NT2/D1 (cell line): Measurements from ENCODE around the gene ZBTB34.

Experiments
- DNase-seq: peaks from one replicate; pipeline ENCODE4 v3.0.0-alpha.2; 2011; ENCODE audit warnings: low read depth, low spot score
- H3K27me3 ChIP-seq: 2 replicates; pipeline ENCODE4 v1.6.0; 2011; ENCODE audit warnings: mild to moderate bottlenecking; ENCODE audit not compliant: insufficient read length, insufficient read depth
- H3K36me3 ChIP-seq: 2 replicates; pipeline ENCODE4 v1.6.1; 2011; ENCODE audit warnings: mild to moderate bottlenecking, low read length, mixed read lengths; ENCODE audit not compliant: insufficient read depth, insufficient read length
- H3K4me1 ChIP-seq: 2 replicates; pipeline ENCODE4 v1.5.1; 2011; ENCODE audit not compliant: insufficient read depth, insufficient read length
- H3K4me3 ChIP-seq: 2 replicates; pipeline ENCODE4 v1.5.1; 2011; ENCODE audit warnings: low read depth; ENCODE audit not compliant: insufficient read length
- H3K9ac ChIP-seq: 2 replicates; pipeline ENCODE4 v1.6.0; 2011; ENCODE audit warnings: low read depth; ENCODE audit not compliant: insufficient read length
- H3K9me3 ChIP-seq: 2 replicates; pipeline ENCODE4 v1.5.1; 2011; ENCODE audit warnings: mild to moderate bottlenecking, low read length; ENCODE audit not compliant: insufficient read depth
- SUZ12 ChIP-seq: IDR thresholded peaks from 2 replicates; pipeline ENCODE4 v1.6.1; 2011; ENCODE audit not compliant: insufficient read length, insufficient read depth; ENCODE audit errors: extremely low read depth
- YY1 ChIP-seq: IDR thresholded peaks from 2 replicates; pipeline ENCODE4 v1.6.1; 2011; ENCODE audit not compliant: insufficient read length, insufficient read depth
- ZNF274 ChIP-seq: IDR thresholded peaks from 2 replicates; pipeline ENCODE4 v1.6.1; 2011; ENCODE audit warnings: mild to moderate bottlenecking, low read depth, low read length

The ZBTB34 gene

GRCh38 chr9:126907058-126907457, 46.6 kb downstream of the ZBTB34 start:
- Histone ChIP-seq H3K9me3 (no peaks in the 10 kb centered on the region), H3K27me3 (peaks cover 8% of the 10 kb centered on the region), H3K9ac (no peak overlapping the region), H3K36me3 (no peaks in the 10 kb centered on the region), H3K4me1 (peaks cover 2% of the 10 kb centered on the region), H3K4me3 (no peak overlapping the region)
- TF ChIP-seq ZNF274 (no peak), SUZ12 (no peak), YY1 (no peak)
- no peak for DNase-seq

GRCh38 chr9:126914458-126915280, 54.2 kb downstream of the ZBTB34 start, which contains the start of gene RALGPS1:
Gene RALGPS1 (plus strand): TSS chr9:126914782. CDS start chr9:126962290, 47,508 bp downstream.
- Histone ChIP-seq H3K9me3 (no peaks in the 10 kb centered on the region), H3K27me3 (peaks cover 47% of the 10 kb centered on the region), H3K4me1 (peaks cover 11% of the 10 kb centered on the region), H3K4me3 (peak within 1 kb of the TSS; percentile 46), H3K9ac (peak within 1 kb of the TSS; percentile 65), H3K36me3 (no peaks in the 10 kb centered on the region)
- TF ChIP-seq YY1 (no peak), SUZ12 (no peak), ZNF274 (no peak)
- DNase-seq: peak; percentile 94

- Histone ChIP-seq H3K36me3 (no peaks in the 10 kb centered on the region), H3K4me3 (peak overlapping the region; percentile 36), H3K27me3 (peaks cover 47% of the 10 kb centered on the region), H3K4me1 (peaks cover 11% of the 10 kb centered on the region), H3K9ac (peak overlapping the region; percentile 50), H3K9me3 (no peaks in the 10 kb centered on the region)
- no peak for DNase-seq
- no peak for TF ChIP-seq ZNF274
- TF ChIP-seq SUZ12: no peak
- TF ChIP-seq YY1: no peak
Observed at GRCh38 chr9:126915281-126915816, 54.9 kb downstream of the ZBTB34 start.

DNA sequence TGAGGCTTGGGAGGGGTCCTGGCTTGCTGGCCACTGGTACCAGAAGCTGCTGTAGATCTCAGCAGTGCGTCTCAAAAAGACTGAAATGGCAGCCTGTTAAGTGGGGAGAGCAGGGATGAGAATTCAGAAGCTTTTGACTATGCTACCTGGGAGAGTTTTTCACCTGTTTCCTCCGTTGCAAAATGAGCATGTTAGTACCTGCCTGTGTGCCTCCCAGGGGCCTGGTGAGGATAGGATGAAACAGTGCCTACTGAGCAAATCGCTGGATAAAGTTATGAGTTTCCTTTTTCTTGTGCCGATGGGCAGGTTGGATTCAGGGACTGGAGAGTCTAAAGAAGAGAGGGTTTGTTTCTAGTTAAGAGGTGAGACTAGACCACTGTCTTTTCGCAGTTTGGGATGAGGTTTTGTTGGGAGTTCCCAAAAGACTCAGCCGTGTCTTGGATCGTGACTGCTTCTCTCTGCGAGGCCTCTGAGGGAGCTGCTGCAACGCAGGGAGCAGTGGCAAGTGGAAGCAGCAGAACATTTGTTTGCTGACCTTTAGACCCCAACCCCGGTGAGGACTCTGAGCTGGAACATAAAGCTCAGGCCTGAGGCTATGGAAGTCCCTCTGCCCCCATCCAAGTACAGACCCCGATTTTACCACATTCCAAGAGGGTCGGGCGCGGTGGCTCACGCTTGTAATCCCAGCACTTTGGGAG, 55.6 kb downstream of the ZBTB34 start:
- no peak for TF ChIP-seq YY1
- no peak for TF ChIP-seq ZNF274
- no peak for TF ChIP-seq SUZ12
- Histone ChIP-seq H3K9me3 (no peaks in the 10 kb centered on the region), H3K9ac (peak overlapping the region; percentile 50), H3K4me1 (peaks cover 11% of the 10 kb centered on the region), H3K4me3 (peak overlapping the region; percentile 36), H3K36me3 (no peaks in the 10 kb centered on the region), H3K27me3 (peaks cover 47% of the 10 kb centered on the region)
- DNase-seq: no peak

- Histone ChIP-seq H3K9ac (no peak overlapping the region), H3K27me3 (peaks cover 41% of the 10 kb centered on the region), H3K9me3 (no peaks in the 10 kb centered on the region), H3K36me3 (no peaks in the 10 kb centered on the region), H3K4me3 (no peak overlapping the region), H3K4me1 (peaks cover 11% of the 10 kb centered on the region)
- no peak for TF ChIP-seq SUZ12
- TF ChIP-seq YY1: no peak
- no peak for TF ChIP-seq ZNF274
- DNase-seq: no peak
Observed at GRCh38 chr9:126916909-126917308, 56.5 kb downstream of the ZBTB34 start.

DNA sequence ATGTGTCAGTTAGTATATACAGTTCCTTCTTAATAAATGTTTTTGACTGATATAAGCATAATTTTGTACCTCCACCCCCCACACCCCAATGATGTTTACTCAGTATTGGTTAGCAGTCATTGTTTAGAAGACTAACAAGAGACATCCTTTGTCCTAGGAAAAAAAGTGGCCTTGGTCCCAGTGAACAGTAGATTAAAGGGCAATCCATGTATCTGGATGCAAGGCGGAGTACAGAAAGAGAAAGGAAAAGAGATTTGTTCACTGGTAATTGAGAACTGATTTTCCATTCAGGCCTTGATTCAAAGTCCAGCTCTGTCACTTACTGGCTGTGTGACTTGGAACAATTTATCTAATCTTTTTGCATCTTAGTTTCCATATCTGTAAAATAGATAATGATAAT, 58.8 kb downstream of the ZBTB34 start:
- H3K4me1 ChIP-seq: peaks cover 11% of the 10 kb centered on the region
- no peak for DNase-seq
- TF ChIP-seq SUZ12: no peak
- no peak for TF ChIP-seq ZNF274
- no peak for TF ChIP-seq YY1
- H3K4me3 ChIP-seq: no peak overlapping the region
- H3K27me3 ChIP-seq: peaks cover 18% of the 10 kb centered on the region
- no peaks in the 10 kb centered on the region for H3K9me3 ChIP-seq
- no peak overlapping the region for H3K9ac ChIP-seq
- H3K36me3 ChIP-seq: no peaks in the 10 kb centered on the region

DNA sequence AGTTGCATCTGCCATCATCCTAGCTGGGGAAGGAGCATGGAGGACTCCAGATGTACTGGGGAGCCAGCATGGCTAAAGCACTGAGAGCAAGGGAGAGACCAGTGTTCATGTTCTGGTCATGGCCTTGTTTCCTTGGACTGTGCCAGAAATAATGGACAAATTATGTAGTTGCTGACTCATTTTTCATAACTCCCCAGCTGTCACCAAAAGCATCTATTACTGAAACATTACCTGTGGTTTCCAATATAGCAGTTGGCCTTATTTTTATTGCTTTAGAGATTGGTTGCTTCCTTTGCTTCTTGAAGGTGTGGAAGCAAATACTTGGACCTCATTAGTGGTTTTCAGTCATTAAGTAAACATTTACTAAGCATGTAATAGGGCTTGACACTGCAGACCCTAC, 65.4 kb downstream of the ZBTB34 start:
- Histone ChIP-seq H3K27me3 (peaks cover 2% of the 10 kb centered on the region), H3K9me3 (no peaks in the 10 kb centered on the region), H3K4me1 (no peaks in the 10 kb centered on the region), H3K9ac (no peak overlapping the region), H3K36me3 (no peaks in the 10 kb centered on the region), H3K4me3 (no peak overlapping the region)
- no peak for TF ChIP-seq SUZ12
- no peak for TF ChIP-seq YY1
- no peak for TF ChIP-seq ZNF274
- DNase-seq: no peak
